ENCODE data around the gene UCHL3. TPM values are rescaled to one million over a fixed set of nuclear protein-coding genes. Genes with fewer than 3 reads are reported as not detected.

UCHL3 gene
- total RNA-seq, 2 experiments from 2014 or later = 24.8 to 25.4 TPM

GRCh38 chr13:75645141-75645540 lies 95.5 kb downstream of the UCHL3 start:
- Mint-ChIP-seq H3K27ac (no peak overlapping the region), H3K36me3 (peaks cover 6% of the 10 kb centered on the region), H3K4me1 (peaks cover 4% of the 10 kb centered on the region), H3K9me3 (no peaks in the 10 kb centered on the region), H3K27me3 (peaks cover 2% of the 10 kb centered on the region), H3K4me3 (no peak overlapping the region)
- DNase-seq (no peak), ATAC-seq (ENCODE audit: low read depth) (no peak)
- POLR2A ChIA-PET = no interaction called here

GRCh38 chr13:75647126-75647784 lies 97.7 kb downstream of the UCHL3 start:
- Mint-ChIP-seq H3K4me1 (peaks cover 2% of the 10 kb centered on the region), H3K4me3 (no peak overlapping the region), H3K27ac (no peak overlapping the region), H3K9me3 (no peaks in the 10 kb centered on the region), H3K27me3 (no peaks in the 10 kb centered on the region), H3K36me3 (peaks cover 5% of the 10 kb centered on the region)
- ATAC-seq (ENCODE audit: low read depth) (no peak), DNase-seq (no peak)
- POLR2A ChIA-PET = no interaction called here

GRCh38 chr13:75648446-75648845 lies 98.9 kb downstream of the UCHL3 start:
- no peak overlapping the region for H3K4me3 Mint-ChIP-seq
- POLR2A ChIA-PET = no interaction called here
- peaks cover 2% of the 10 kb centered on the region for H3K4me1 Mint-ChIP-seq
- H3K27me3 Mint-ChIP-seq = no peaks in the 10 kb centered on the region
- H3K36me3 Mint-ChIP-seq = peaks cover 5% of the 10 kb centered on the region
- no peaks in the 10 kb centered on the region for H3K9me3 Mint-ChIP-seq
- DNase-seq = no peak
- no peak for ATAC-seq (ENCODE audit: low read depth)
- no peak overlapping the region for H3K27ac Mint-ChIP-seq

- ATAC-seq (ENCODE audit: low read depth) (no peak), DNase-seq (no peak)
- no peaks in the 10 kb centered on the region for H3K27me3 Mint-ChIP-seq
- no peaks in the 10 kb centered on the region for H3K9me3 Mint-ChIP-seq
- no peak overlapping the region for H3K27ac Mint-ChIP-seq
- peaks cover 5% of the 10 kb centered on the region for H3K36me3 Mint-ChIP-seq
- POLR2A ChIA-PET = no interaction called here
- H3K4me1 Mint-ChIP-seq = peaks cover 2% of the 10 kb centered on the region
- H3K4me3 Mint-ChIP-seq = no peak overlapping the region
Observed at GRCh38 chr13:75651013-75651412, 101.4 kb downstream of the UCHL3 start.

- POLR2A ChIA-PET = no interaction called here
- no peak overlapping the region for H3K27ac Mint-ChIP-seq
- no peaks in the 10 kb centered on the region for H3K9me3 Mint-ChIP-seq
- peaks cover 2% of the 10 kb centered on the region for H3K4me1 Mint-ChIP-seq
- no peak for ATAC-seq (ENCODE audit: low read depth)
- peaks cover 4% of the 10 kb centered on the region for H3K36me3 Mint-ChIP-seq
- H3K27me3 Mint-ChIP-seq = no peaks in the 10 kb centered on the region
- no peak for DNase-seq
- H3K4me3 Mint-ChIP-seq = no peak overlapping the region
Observed at GRCh38 chr13:75652726-75653125, 103.1 kb downstream of the UCHL3 start.

Other genes starting within 250 kb of the UCHL3 start
- 10 to 100 TPM; 19.4 to 21.0 TPM for gene TBC1D4, start 67.6 kb upstream of the UCHL3 start, total RNA-seq
- gene COMMD6, start 11.9 kb upstream of the UCHL3 start, total RNA-seq = 100 to 1,000 TPM; 150 to 168 TPM
- gene LMO7, start 86.5 kb downstream of the UCHL3 start, total RNA-seq = 10 to 100 TPM; 22.0 to 23.4 TPM